PC-9 (cell line): ENCODE results near the gene UBAC1.

ENCODE experiments used
- EZH2 ChIP-seq: fragments of 200-600 bp; sonication (generic); IDR thresholded peaks from 2 replicates; pipeline ENCODE4 v1.8.0; 2017; ENCODE audit warnings: antibody characterized with exemption, low read depth
- TF ChIP-seq, protein P1 (sequence below): fragments of 200-600 bp; sonication (generic); conservative IDR thresholded peaks from 2 replicates; pipeline ENCODE4 v1.6.1; 2017; ENCODE audit warnings: mixed run types, antibody characterized with exemption, mild to moderate bottlenecking, moderate library complexity

DNA sequence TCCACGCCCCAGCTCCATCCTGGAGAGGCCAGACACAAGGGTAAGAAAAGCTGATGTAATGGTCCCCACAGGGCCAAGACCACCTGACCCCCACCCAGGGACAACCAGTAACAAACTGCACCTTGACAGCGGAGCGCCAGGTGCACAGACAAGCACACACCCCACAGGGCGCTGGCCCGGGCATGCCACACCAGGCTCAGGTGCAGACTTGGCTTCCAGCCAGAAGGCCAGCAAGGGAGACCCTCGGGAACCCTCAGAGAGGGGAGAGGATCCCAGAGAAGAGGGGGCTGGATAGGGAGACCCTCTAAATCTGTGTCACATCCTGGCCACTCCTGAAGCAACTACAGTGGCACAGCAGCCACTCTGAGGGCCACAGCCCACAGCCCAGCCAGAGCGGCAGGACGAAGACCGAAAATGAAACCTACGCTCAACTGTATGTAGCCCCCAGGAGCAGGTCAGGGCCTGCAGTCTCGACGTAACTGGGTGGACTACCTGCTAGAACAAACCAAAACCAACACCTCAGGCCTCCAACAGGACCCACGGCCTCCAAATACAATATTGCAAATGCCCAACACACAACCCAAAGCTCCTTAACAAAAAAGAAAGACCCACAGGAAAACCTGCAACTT, 72.3 kb downstream of the UBAC1 start:
- TF ChIP-seq, protein P1, sequence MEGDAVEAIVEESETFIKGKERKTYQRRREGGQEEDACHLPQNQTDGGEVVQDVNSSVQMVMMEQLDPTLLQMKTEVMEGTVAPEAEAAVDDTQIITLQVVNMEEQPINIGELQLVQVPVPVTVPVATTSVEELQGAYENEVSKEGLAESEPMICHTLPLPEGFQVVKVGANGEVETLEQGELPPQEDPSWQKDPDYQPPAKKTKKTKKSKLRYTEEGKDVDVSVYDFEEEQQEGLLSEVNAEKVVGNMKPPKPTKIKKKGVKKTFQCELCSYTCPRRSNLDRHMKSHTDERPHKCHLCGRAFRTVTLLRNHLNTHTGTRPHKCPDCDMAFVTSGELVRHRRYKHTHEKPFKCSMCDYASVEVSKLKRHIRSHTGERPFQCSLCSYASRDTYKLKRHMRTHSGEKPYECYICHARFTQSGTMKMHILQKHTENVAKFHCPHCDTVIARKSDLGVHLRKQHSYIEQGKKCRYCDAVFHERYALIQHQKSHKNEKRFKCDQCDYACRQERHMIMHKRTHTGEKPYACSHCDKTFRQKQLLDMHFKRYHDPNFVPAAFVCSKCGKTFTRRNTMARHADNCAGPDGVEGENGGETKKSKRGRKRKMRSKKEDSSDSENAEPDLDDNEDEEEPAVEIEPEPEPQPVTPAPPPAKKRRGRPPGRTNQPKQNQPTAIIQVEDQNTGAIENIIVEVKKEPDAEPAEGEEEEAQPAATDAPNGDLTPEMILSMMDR: no peak
- no peak for TF ChIP-seq EZH2
